NOMO-1 (cell line): Measurements from ENCODE around the gene SLC9A4.
A peak's percentile ranks its signal among the peaks of the same experiment; 100 is the strongest.
"Not testable (repeated sequence)": the region's sequence is repeated elsewhere in the genome, so short reads cannot be mapped to it uniquely, and the experiment has no call there.

Source experiments
- DNase-seq, 2 experiments: peaks; one replicate each; lab custom pipeline; 2025; ENCODE audit not compliant: unreplicated experiment in 2 of 2; lab: John Stamatoyannopoulos, UW

SLC9A4 gene

DNA sequence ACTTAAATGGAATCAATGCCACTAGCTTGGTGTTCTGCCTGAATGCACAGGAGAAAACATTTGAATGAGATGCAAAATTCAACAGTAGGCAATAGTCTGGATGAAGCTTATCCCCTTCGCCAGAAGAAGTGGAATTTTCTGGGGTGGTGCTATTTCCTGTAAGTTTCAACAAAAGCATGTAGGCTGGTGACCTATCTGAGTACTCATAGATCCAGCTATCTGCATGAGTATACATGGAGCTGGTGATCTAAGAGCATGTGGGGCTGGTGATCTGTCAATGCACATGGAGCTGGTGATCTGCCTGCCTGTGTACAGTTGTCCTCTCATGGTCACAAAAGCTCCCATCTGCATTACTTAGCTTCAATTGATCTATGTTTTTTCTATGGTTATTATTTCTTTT, 71.2 kb downstream of the SLC9A4 start:
- no peak for DNase-seq

DNA sequence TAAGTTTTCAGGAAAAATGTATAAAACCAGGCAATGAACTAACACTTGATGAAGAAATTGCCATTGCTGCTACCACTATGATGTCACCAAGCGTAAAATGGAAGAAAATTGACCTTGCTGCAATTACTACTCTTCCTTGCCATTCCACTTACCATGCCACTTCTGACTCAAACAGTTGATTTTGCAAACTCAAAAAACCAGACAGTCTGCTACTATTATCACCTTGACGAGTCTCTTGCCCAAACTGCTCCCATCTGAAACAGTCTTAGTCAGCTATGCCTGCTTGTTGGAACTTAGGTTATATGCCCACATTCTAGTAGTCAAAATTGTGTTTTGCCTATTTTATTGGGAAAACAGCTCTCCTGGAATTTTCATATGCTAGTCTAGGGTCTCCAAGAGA, 74.4 kb downstream of the SLC9A4 start:
- DNase-seq: no peak

DNA sequence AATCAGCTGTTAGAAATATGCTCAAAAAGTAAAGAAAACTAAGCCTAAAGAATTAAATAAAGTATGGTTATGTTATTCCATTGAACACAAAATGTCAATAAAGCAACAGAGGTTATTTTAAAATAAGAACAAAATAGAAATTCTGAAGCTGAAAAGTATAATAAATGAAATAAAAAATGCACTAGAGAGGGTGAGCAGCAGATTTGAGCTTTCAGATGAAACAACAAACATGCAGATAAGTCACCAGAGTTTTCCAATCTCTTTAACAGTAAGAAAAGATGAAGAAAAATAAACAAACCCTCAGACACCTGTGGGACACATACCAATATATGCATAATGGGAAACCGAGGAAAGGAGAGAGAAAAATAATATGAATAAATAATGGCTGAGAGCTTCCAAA, 76.0 kb downstream of the SLC9A4 start:
- DNase-seq: no peak

DNA sequence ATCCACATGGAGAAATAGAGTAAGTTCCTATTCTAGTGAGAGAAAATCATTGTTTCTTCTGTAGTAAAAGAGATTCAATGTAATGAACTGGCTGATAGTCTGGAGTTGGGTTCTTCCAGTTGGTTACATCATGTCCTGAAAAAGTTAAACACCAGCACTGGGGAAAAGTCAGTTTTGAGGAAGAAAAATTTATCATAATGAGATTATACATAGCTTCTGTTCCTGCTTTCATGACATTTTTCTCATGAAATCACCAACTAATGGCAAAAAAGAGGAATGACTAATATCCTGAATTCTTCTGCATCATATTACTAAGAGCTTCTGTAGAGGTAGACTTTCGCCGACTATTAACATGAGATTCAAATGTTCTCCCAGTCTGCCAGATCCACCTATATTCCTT, 77.1 kb downstream of the SLC9A4 start:
- no peak for DNase-seq

DNA sequence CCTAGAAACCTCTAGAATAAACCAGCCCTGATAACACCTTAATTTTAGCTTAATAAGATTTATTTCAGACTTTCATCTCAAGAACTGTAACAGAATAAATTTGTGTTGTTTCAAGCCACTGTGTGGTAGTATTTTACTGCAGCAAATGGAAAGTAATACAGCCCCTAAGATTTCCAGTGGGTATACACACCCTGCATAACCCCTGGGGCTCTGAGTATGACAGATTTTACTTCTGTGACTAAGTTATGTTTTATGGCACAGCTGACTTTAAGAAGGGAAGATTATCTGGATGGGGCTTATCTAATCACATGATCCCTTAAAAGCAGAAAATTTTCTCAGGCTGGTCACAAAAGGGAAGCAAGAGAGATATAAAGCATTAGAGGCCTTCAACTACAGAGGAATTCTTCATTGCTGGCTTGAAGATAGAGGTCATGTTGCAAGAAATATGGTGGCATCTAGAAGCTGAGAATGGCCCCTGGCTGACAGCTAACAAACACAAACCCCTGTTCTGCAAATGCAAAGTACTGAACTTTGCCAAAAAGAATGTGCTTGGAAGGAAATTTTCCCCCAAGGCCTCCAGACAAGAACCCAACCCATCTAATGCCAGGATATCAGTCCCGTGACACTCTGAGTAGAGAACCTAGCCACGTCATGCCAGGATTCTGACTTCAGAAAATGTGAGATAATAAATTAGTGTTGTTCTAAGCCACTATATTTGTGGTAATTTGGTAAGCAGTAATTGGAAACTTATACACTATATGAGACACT, 78.5 kb downstream of the SLC9A4 start:
- no peak for DNase-seq

DNA sequence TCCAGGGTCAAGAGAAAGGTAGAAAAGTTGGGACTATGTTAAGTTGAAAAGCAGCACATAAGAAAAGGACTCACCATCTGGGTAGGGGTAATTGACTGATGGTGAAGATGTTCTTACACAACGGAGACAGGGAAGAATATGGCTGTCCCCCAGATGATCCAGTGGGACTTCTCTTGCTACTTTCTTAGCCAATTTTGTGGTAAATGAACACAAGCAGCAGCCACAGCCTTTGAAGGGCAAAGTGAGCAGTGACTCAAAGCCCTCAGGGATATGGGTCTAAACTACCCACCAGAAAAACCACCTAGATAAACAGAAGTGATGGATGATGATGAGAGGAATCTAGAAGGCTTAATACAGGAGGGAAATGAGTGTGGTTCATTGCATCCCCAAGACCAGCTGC, 80.6 kb downstream of the SLC9A4 start:
- DNase-seq: no peak

DNA sequence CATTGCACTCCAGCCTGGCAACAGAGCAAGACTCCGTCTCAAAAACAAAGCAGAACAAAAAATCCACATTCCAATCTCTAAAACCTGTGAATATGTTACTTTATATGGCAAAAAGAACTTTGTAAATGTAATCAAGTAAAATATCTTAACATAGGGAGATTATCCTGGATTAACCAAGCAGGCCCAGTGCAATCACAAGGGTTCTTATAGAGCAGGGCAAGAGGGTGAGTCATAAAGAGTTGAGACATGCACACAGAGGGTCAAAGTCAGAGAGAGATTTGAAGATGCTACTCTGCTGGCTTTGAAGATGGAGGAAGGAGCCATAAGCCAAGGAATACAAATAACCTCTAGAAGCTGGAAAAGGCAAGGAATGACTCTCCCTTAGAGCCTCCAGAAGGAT, 85.4 kb downstream of the SLC9A4 start:
- no peak for DNase-seq

DNA sequence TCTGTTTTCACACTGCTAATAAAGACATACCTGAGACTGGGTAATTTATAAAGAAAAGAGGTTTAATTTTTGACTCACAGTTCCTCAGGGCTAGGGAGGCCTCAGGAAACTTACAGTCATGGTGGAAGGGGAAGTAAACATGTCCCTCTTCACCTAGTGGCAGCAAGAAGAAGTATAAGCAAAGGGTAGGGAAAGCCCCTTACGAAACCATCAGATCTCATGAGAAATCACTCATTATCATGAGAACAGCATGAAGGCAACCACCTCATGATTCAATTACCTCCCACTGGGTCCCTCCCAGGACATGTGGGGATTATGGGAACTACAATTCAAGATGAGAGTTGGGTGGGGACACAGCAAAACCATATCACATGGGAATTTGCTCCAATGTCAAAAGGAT, 89.5 kb downstream of the SLC9A4 start:
- not testable (repeated sequence) for DNase-seq

DNA sequence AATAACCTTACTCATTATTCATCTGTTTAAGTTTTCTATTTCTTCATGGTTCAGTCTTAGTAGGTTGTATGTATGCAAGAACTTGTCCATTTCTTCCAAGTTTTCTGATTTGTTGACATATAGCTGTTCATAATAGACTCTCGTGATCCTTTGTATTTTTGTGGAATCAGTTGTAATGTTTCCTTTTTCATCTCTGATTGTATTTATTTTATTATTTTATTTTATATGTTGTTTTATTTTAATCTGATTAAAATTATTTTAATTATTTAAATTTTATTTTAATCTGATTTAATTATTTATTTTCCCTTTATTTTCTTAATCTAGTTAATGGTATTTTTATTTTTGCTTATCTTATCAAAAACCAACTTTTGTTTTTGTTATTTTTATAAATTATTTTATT, 102.9 kb downstream of the SLC9A4 start:
- DNase-seq: no peak

DNA sequence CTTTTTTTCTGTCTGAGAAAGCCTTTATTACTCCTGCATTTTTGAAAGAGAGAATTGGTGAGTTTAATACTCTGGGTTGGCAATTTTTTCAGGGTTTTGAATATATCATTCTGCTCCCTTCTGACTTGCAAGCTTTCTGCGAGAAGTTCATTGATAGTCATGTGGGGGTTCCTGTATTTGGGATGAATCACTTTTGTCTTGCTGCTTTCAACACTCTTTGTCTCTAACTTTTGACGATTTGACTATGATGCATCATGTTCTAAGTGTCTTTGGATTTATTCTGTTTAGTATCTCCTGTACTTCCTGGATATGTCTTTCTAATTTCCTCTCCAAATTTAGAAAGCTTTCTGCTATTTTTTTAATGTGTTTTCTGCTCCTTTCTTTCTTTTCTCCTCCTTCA, 105.3 kb downstream of the SLC9A4 start:
- DNase-seq: no peak

DNA sequence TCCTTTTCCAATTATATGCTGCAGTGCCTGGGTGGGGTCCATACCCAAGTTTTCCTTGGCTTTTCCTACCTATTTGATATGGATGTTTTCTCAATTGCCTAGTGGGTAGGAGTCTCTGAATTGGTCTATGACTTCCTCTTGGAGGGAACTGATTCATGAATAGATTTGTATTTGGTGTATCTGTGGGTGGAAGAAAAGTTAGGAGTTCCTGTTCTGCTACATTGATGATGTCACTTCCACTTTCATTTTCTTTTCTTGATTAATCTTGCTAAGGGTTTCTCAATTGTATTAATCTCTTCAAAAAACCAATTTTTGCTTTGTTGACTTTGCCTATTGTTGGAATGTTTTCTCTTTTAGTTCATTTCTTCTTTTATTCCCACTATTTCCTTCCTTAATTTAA, 108.9 kb downstream of the SLC9A4 start:
- DNase-seq: peak; percentile 40 to 81

DNA sequence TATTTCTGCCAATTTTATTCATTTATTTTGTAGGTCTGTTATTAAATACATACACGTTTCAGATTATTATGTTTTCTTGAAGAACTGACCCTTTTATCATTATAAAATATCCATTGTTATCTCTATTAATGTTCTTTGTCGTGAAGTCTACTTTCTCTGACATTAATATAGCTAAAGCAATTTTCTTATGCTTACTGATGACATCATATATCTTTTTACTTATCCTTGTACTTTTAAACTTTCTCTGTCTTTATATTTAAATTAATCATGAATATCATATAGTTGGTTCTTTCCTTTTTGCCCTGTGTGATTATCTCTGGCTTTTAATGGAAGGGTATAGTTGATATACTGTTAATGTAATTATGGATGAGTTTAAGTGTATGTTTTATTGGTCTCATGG, 109.8 kb downstream of the SLC9A4 start:
- no peak for DNase-seq
